GM12878 (cell line): Measurements from ENCODE around the gene ZC3H6. TPM values are rescaled to one million over a fixed set of nuclear protein-coding genes. Genes with fewer than 3 reads are reported as not detected.

Experiments
- ATAC-seq: fragments of 200-7000 bp; cut with Tn5 transposase; 3 replicates; pipeline ENCODE4 v1.9.1; 2020; ENCODE audit warnings: mild to moderate bottlenecking, moderate library complexity
- BruUV-seq: library from RNA; stranded (reverse); fragments of 400-500 nt; replicated peaks from 2 replicates; lab custom pipeline; 2021; lab: Mats Ljungman, UMichigan
- CTCF ChIA-PET: fragments of 300-600 bp; sonication (Branson Sonifier 250); formaldehyde crosslinking; extraction: SDS; loops from one replicate; lab custom pipeline; 2021; ENCODE audit warnings: inconsistent platforms; lab: Yijun Ruan, JAX
- POLR2A ChIA-PET: fragments of 350-600 bp; formaldehyde crosslinking; extraction: SDS; loops from one replicate; lab custom pipeline; 2021; ENCODE audit warnings: inconsistent platforms; lab: Charles Lee
- RAD21 ChIA-PET: fragments of 300-600 bp; sonication (Branson Sonifier 250); formaldehyde crosslinking; loops from one replicate; lab custom pipeline; 2023; ENCODE audit warnings: antibody characterized with exemption; ENCODE audit not compliant: unreplicated experiment; lab: Charles Lee
- SMC1A ChIA-PET: fragments of 300-600 bp; sonication (Branson Sonifier 250); formaldehyde crosslinking; loops from one replicate; lab custom pipeline; 2023; ENCODE audit not compliant: unreplicated experiment, uncharacterized antibody; lab: Charles Lee
- DNase-seq: peaks from one replicate; pipeline ENCODE4 v3.0.0-alpha.2; 2011; ENCODE audit warnings: low read depth, low spot score
- FAIRE-seq: peaks from 3 replicates; lab custom pipeline; 2011; peaks lifted over from hg19 to GRCh38; lab: Jason Lieb, UNC
- H2AFZ ChIP-seq: 2 replicates; pipeline ENCODE4 v1.6.0; 2011; ENCODE audit warnings: low read depth, low read length, control low read depth; ENCODE audit not compliant: control insufficient read depth
- H3K27ac ChIP-seq: 2 replicates; pipeline ENCODE4 v1.5.1; 2011; ENCODE audit warnings: control low read depth; ENCODE audit not compliant: control insufficient read depth, insufficient read depth
- H3K27me3 ChIP-seq, 2 experiments: replicated peaks in 1 of 2; 2 replicates each; pipeline versions ENCODE4 v1.6.0 to v1.6.1; 2011; ENCODE audit warnings: low read length in 1 of 2; ENCODE audit not compliant: control insufficient read depth in 2 of 2, insufficient read depth in 2 of 2
- H3K36me3 ChIP-seq, 2 experiments: 2 replicates each; pipeline ENCODE4 v1.5.1; 2011; ENCODE audit warnings: low read length in 1 of 2; ENCODE audit not compliant: control insufficient read depth in 2 of 2, insufficient read depth in 2 of 2
- H3K4me1 ChIP-seq: 2 replicates; pipeline ENCODE4 v1.6.1; 2011; ENCODE audit warnings: mild to moderate bottlenecking, low read length, moderate library complexity, mixed read lengths; ENCODE audit not compliant: control insufficient read depth, insufficient read depth
- H3K4me2 ChIP-seq: 2 replicates; pipeline ENCODE4 v1.6.0; 2011; ENCODE audit warnings: control low read depth; ENCODE audit not compliant: control insufficient read depth, insufficient read depth
- H3K4me3 ChIP-seq: fragments of 200-600 bp; sonication (generic); 2 replicates; pipeline ENCODE4 v1.5.1; 2016
- H3K79me2 ChIP-seq: 2 replicates; pipeline ENCODE4 v1.6.0; 2011; ENCODE audit warnings: low read length; ENCODE audit not compliant: control insufficient read depth, insufficient read depth
- H3K9ac ChIP-seq: 2 replicates; pipeline ENCODE4 v1.8.0; 2011; ENCODE audit warnings: low read length, control low read depth, mixed read lengths; ENCODE audit not compliant: control insufficient read depth, insufficient read depth
- H3K9me3 ChIP-seq: replicated peaks from 3 replicates; pipeline ENCODE4 v1.5.1; 2011; ENCODE audit warnings: mild to moderate bottlenecking, low read length; ENCODE audit not compliant: control insufficient read depth, insufficient read depth
- H4K20me1 ChIP-seq: 2 replicates; pipeline ENCODE4 v1.6.0; 2011; ENCODE audit not compliant: control insufficient read depth, insufficient read depth
- CHD4 ChIP-seq: fragments of 200-600 bp; sonication (generic); IDR thresholded peaks from 2 replicates; pipeline ENCODE4 v1.6.1; 2016; ENCODE audit warnings: mild to moderate bottlenecking
- IRF3 ChIP-seq: fragments of 450-650 bp; IDR thresholded peaks from 2 replicates; pipeline ENCODE4 v1.6.1; 2014; ENCODE audit warnings: mild to moderate bottlenecking
- KAT2A ChIP-seq: conservative IDR thresholded peaks from 2 replicates; pipeline ENCODE4 v1.6.1; 2011; ENCODE audit warnings: low read depth, low read length; ENCODE audit not compliant: control insufficient read depth
- MEF2A ChIP-seq: IDR thresholded peaks from 2 replicates; pipeline ENCODE4 v1.6.1; 2011; ENCODE audit warnings: low read depth, mild to moderate bottlenecking, low read length, moderate library complexity; ENCODE audit not compliant: insufficient read depth
- NKRF ChIP-seq: fragments of 450-650 bp; conservative IDR thresholded peaks from 2 replicates; pipeline ENCODE4 v1.6.1; 2017; ENCODE audit warnings: mild to moderate bottlenecking, moderate library complexity
- PBX3 ChIP-seq: IDR thresholded peaks from 2 replicates; pipeline ENCODE4 v1.6.1; 2011; ENCODE audit warnings: mild to moderate bottlenecking, low read depth, low read length, moderate library complexity; ENCODE audit not compliant: insufficient replicate concordance
- PKNOX1 ChIP-seq: fragments of 450-650 bp; IDR thresholded peaks from 2 replicates; pipeline ENCODE4 v1.6.1; 2016; ENCODE audit warnings: mild to moderate bottlenecking
- PML ChIP-seq: IDR thresholded peaks from 2 replicates; pipeline ENCODE4 v1.6.1; 2012; ENCODE audit warnings: low read length, inconsistent platforms
- RELA ChIP-seq: fragments of 450-650 bp; IDR thresholded peaks from 2 replicates; pipeline ENCODE4 v1.8.0; 2014; ENCODE audit warnings: borderline replicate concordance; ENCODE audit not compliant: partially characterized antibody
- SREBF2 ChIP-seq: IDR thresholded peaks from 2 replicates; pipeline ENCODE4 v1.6.1; 2012; ENCODE audit warnings: mild to moderate bottlenecking, low read length
- TCF3 ChIP-seq: IDR thresholded peaks from 2 replicates; pipeline ENCODE4 v1.6.1; 2012; ENCODE audit warnings: low read depth, mild to moderate bottlenecking, low read length, borderline replicate concordance; ENCODE audit not compliant: insufficient read depth
- ZBTB40 ChIP-seq: fragments of 450-650 bp; IDR thresholded peaks from 2 replicates; pipeline ENCODE4 v1.6.1; 2016; ENCODE audit warnings: mild to moderate bottlenecking, moderate library complexity, borderline replicate concordance
- in situ Hi-C: fragments of 300-500 bp; cut with MboI; formaldehyde crosslinking; loops from 9 replicates; pipeline ENCODE4 v1.14.3; 2018; ENCODE audit warnings: mixed read lengths
- intact Hi-C: fragments of 100-400 bp; cut with micrococcal nuclease; formaldehyde crosslinking; loops from one replicate; pipeline ENCODE4 v1.14.2; 2022; ENCODE audit not compliant: unreplicated experiment
- polyA plus RNA-seq, 11 experiments: library from polyadenylated mRNA; depleted of rRNA in 4 of 11; unstranded in 6 of 11; stranded (reverse) in 5 of 11; fragments of >200 nt; fragmentation: Nextera tagmentation in 4 of 11; fragmentation: Illumina TruSeq in 1 of 11; extraction: Ambion mirVana in 4 of 11; extraction: Trizol in 1 of 11; gene quantifications; 1 replicate in 1 of 11; 2 replicates in 10 of 11; pipeline versions ENCODE4 v1.2.1 to v1.2.3, GENCODE V29; 2011 to 2016; ENCODE audit warnings: inconsistent platforms in 2 of 11, missing spikeins in 2 of 11, low read depth in 1 of 11
- total RNA-seq, 4 experiments: library from RNA; depleted of rRNA in 3 of 4; stranded (reverse); fragments of >200 nt in 3 of 4; fragmentation: Illumina TruSeq in 1 of 4; extraction: Trizol in 1 of 4; gene quantifications; 2 replicates each; pipeline versions ENCODE4 v1.2.1 to v1.2.3, GENCODE V29; 2013 to 2021

Gene ZC3H6
- total and polyA plus RNA-seq, 10 of the 15 experiments (the other 5 are each of a cell fraction or from before 2014, with no cell fraction given), result 0.53 to 4.7 (median 1.9) TPM

- POLR2A ChIA-PET, result no interaction called here
- H3K9ac ChIP-seq, result no peak overlapping the region
- H3K27ac ChIP-seq, result no peak overlapping the region
- ATAC-seq (no peak), FAIRE-seq (peak; percentile 52), DNase-seq (no peak)
- no peaks in the 10 kb centered on the region for H3K9me3 ChIP-seq
- in situ Hi-C loops (no loop called here), intact Hi-C loops (no loop called here)
- no peaks in the 10 kb centered on the region for H4K20me1 ChIP-seq
- CTCF ChIA-PET, result interaction anchor here (0.6 to 1.3 kb wide), 4 partner anchors 26 to 730 kb away, joined by 3 to 4 read pairs (median 3); no protein-coding TSS in a partner anchor
- H3K27me3 ChIP-seq, result no peaks in the 10 kb centered on the region
- no peaks in the 10 kb centered on the region for H3K4me1 ChIP-seq
- H3K4me3 ChIP-seq, result no peak overlapping the region
- H3K79me2 ChIP-seq, result no peaks in the 10 kb centered on the region
- H3K36me3 ChIP-seq, result no peaks in the 10 kb centered on the region
- no peak overlapping the region for H3K4me2 ChIP-seq
- H2AFZ ChIP-seq, result no peak overlapping the region
- RAD21 ChIA-PET, result no interaction called here
- no TSS peak for BruUV-seq
- SMC1A ChIA-PET, result no interaction called here
- TF ChIP-seq PML (no peak), KAT2A (no peak), SREBF2 (no peak), CHD4 (no peak), TCF3 (no peak), NKRF (no peak), ZBTB40 (no peak), IRF3 (no peak), PKNOX1 (no peak), RELA (no peak), MEF2A (no peak), PBX3 (no peak)
These were observed 35.5 kb downstream of the ZC3H6 start for GRCh38 chr2:112310906-112311305.
